ENCODE measurements around the gene CCDC34. TPM values are rescaled to one million over a fixed set of nuclear protein-coding genes. Genes with fewer than 3 reads are reported as not detected.

Gene CCDC34
- total RNA-seq, 2 donors from 2014 or later, result 19.7 to 20.8 TPM

DNA sequence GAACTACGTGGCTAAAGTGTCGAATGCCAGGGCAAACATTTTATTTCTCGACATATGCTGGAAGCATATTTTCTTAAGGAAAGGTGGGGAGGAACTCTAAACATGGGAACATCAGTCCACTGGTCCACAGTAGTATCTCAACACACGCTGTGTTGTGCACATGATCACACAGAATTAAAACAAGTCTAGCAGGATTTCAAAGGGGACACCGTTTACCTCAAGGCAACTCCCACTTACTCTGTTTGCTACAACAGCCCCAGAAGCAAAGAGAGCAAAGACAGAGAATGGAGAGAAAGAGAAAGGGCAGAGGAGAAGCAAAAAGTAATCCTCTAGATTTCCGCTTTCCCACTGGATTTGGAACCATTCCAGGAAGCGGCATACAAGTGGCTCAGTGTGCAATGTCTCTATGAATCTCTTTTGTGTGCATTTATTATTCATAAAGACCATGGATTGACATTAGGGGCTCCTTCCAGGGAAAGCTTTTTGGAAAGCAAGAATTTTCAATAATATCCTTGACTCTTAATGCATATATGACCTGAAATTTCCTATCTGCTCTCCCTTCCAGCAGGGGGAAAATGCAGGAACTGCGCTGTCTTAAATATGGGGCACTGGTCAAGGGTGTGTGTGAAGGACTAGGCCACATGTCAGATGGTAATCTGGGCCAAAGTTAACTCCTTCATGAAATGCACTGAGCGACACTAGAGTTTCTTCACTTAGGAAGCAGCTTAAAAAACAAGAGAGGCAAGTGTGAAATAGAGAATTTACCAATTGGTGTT, 34.8 kb upstream of the CCDC34 start:
- Mint-ChIP-seq H3K9me3 (no peaks in the 10 kb centered on the region), H3K27ac (no peak overlapping the region), H3K36me3 (no peaks in the 10 kb centered on the region)
- DNase-seq (ENCODE audit: low spot score in 2 of 2) (no peak), ATAC-seq (no peak)

DNA sequence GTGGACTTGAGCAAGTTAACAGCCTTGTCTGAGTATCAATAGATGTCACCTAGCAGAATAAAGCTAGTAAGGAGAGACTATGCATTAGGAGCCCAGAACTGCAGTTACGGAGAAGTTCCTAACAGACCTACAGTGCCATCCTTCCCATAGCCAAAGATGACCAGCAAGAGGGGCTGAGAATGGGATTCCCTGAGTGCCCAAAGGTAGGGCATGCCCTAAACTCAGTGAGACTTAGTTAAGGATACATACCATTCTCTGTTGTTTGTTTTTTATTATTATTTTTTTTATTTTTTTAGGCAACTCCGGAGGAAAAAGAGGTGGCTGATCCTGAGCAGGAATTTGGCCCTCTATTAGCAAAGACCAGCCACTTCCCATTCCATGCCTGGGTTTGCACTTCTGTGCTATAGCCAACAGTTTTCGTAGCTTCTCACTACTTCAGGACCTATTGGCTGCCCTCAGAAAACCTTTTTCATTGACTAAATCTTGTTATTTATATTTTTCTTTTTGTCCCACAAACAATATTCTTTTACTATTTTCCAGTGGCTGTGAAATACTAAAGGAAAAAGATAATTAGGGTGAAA, 33.3 kb upstream of the CCDC34 start:
- no peak for ATAC-seq
- H3K36me3 Mint-ChIP-seq, result no peaks in the 10 kb centered on the region
- DNase-seq (ENCODE audit: low spot score in 2 of 2), result no peak
- no peak overlapping the region for H3K27ac Mint-ChIP-seq
- H3K9me3 Mint-ChIP-seq, result no peaks in the 10 kb centered on the region

DNA sequence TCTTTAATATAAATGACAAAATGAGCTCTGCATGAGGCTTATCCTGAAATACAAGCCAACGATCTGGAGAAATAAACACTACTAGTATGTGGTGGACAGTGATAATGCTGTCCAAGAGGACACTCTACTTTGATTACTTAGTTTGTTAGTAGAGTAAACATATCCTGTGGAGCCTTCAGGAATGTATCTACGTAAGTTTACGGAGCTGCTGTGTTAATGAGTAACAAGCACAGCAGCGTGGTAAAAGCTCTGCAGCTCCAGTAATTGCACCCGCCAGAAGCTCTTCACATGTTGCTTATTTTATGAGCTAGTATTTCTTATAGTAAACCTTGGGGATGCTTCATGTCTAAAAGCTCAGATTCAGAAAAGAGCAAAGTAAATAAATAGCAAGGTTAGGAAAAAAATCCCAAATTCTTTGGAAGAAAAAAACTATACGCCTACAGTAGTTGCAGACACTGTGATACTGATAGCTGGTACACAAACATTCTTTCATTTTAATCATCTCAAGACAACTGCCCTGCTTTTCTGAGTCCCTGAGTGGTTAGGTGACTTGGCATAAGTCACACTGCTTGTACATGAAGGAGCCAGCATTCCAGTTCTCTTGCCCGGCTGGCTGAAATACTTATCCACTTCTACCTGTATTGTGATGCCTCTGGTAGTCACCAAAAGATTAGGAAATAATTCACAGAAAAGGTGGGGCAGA, 32.7 kb upstream of the CCDC34 start:
- no peak overlapping the region for H3K27ac Mint-ChIP-seq
- H3K9me3 Mint-ChIP-seq, result no peaks in the 10 kb centered on the region
- ATAC-seq (no peak), DNase-seq (ENCODE audit: low spot score in 2 of 2) (no peak)
- H3K36me3 Mint-ChIP-seq, result no peaks in the 10 kb centered on the region

DNA sequence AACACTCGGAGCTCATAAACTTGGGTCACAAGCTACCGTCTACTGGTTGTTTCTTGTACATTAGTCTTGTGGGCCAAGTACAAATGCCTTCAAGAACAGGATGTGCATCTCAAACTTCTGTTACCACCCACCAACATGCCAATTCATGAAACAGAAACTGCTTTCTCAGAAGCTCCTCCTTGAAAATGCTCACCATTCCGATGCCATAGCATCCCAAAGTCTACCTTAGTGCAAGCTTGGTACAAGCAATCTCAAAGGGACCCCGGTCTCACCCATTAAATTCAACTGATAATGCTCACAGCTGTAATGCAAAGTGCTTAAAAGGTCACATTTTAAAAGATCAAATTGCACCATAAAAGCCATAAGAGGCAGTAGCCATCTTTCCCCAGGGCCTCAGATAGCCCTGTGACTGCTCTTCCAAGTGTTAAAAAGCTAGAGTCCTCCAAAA, 31.8 kb upstream of the CCDC34 start:
- H3K9me3 Mint-ChIP-seq, result no peaks in the 10 kb centered on the region
- no peaks in the 10 kb centered on the region for H3K36me3 Mint-ChIP-seq
- H3K27ac Mint-ChIP-seq, result no peak overlapping the region
- ATAC-seq (no peak), DNase-seq (ENCODE audit: low spot score in 2 of 2) (no peak)

DNA sequence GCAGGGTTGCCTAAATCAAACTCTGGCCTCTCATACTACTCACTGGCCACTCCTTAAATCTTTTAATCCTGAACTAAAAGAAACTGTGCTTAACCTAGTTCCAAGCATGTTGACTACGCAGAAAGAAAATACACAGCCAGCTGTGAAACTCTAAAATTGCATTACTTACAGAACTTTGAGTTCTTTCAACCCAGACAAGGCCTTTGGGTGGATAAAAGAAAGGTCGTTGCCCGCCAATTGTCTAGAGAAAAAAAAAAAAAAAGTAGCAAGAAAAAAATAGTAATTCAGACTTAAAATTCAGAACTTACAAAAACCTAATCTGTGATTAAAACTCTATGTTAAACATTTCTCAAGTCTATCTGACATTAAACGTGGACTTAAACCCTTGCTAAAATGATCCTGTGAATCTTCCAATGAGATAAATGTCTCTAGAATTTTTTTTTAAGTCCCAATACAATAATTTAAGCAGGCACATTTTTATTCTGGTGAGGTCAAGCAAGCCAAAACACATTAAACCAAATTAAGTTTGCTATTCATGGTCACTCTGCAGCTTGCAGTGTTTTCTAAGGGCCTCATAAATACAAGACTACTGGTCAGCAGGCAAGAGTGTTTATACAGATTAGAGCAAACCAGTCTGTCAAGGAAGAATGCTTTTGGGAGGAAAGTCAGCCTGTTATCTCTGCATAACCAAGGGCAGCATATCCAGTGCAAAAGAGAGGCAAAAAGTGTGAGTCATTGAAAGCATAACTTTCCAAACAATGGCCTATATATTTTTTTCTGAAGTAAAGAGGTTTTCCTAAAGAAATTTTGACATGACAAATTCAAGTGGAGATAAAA, 29.5 kb upstream of the CCDC34 start:
- no peak for DNase-seq (ENCODE audit: low spot score in 2 of 2)
- Mint-ChIP-seq H3K9me3 (no peaks in the 10 kb centered on the region), H3K27ac (no peak overlapping the region), H3K36me3 (no peaks in the 10 kb centered on the region)
- ATAC-seq, result no peak

DNA sequence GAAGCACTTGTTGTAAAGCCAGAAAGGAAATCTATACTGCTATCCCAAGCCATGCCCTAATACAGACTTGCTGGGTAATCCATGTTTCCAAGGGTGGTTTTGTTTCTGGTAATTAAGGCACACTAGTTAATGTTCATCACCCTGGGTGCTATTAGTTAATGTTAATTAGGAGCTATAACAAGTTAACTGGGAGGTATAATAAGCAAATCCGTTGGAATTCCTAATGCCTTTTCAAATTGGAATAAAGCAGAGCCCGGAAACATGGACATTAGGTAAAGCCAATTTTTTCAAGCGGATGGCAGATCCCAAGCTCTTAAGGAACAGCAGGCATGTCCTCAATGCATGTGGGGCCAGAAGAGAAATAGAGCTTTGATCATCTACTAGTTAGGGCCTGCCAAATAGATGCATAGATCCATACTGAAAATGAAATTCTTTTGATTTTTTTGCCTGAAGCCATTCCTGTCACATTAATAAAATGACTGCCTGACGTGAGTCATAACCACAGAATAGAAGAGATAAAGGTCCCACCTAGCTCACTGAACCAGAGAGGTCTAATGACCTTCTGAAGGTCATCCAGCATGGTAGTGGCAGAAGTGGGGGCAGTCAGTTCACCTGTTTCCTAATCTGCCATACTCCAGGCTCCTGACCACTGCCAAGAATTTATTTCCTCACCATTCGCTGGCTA, 28.5 kb upstream of the CCDC34 start:
- DNase-seq (ENCODE audit: low spot score in 2 of 2), result no peak
- Mint-ChIP-seq H3K9me3 (no peaks in the 10 kb centered on the region), H3K27ac (no peak overlapping the region), H3K36me3 (no peaks in the 10 kb centered on the region)
- no peak for ATAC-seq

DNA sequence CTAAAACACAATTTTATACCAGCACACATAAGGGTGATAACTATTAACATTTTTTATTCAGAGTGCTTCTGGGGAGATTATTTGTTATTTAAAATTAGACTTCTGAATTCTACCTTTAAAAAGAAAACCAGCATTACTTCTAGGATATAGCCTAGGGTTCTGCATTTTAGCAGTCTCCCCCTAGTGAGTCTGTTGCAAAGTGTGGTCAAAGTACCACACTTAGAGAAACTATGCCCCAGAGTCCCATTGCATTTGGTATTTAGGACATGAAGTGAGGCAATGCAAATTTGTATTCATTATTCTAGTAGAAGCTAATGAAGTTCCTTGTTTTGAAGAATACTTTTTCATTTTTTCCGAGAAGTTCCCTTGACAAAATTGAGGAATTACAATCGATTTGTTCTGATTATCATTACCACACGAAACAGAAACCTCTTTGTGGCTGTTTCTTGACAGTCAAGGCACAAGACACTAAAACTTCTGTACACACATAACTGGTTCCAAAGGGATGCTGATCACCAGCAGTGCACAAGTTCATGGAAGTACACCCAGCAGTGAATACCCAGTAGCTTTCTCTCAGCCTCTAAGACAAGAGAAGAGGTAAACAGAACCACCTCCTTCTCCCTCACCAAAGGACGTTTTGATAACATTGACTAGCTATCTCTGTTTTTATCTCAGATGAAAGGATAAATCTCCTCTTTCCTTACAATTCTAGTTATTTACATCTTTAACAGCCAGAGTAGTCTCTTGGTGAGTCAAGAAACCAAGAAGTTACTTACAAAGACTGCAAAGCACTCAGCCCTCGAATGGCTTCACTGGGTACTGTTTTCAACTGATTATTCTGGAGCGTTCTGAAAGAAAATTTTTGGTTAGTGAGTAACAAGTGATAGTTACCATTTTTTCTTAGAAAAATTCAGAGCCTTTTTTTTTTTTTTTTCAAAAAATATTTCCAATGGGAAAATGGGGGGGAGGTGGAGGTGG, 27.6 kb upstream of the CCDC34 start:
- Mint-ChIP-seq H3K27ac (no peak overlapping the region), H3K36me3 (no peaks in the 10 kb centered on the region), H3K9me3 (no peaks in the 10 kb centered on the region)
- DNase-seq (ENCODE audit: low spot score in 2 of 2), result no peak
- ATAC-seq, result no peak

DNA sequence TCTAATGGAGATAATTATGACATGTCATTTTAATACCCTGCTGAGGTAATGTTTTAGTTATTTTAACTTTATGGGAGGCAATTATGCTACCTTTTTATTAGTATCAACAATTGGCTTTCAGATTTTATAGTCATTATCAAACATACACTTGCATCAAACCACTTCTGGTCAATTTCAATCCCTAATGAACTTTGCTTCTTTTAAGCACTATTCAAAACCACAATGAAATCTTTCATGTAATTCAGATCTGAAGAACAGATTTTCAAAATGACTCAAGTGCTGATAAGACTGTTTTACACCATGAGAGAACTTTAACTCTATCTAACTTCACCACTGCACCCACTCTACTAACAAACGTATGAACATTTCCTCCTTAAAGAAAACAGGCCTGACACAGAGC, 25.9 kb upstream of the CCDC34 start:
- Mint-ChIP-seq H3K9me3 (no peaks in the 10 kb centered on the region), H3K36me3 (no peaks in the 10 kb centered on the region), H3K27ac (no peak overlapping the region)
- ATAC-seq, result peak in 1 of 2 donors; percentile 47
- no peak for DNase-seq (ENCODE audit: low spot score in 2 of 2)

DNA sequence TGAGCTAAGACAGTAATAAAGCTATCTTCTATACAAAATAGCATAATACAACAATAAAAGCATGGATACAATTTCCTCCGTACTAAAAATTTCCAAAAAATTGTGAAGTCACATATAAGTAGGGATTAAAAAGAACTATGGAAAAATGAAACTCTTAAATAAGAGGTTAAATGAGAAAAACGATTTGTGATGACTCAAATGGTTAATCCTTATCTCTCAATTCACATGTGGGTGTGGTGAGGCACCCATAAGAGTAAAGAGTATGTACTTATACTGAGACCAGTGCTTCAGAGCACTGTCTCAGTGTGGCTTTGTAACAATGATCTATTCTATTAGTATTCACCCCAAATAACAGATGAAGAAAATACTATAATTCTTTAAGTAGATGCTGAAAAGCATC, 25.0 kb upstream of the CCDC34 start:
- DNase-seq (ENCODE audit: low spot score in 2 of 2) (no peak), ATAC-seq (peak in 1 of 2 donors; percentile 73)
- H3K9me3 Mint-ChIP-seq, result no peaks in the 10 kb centered on the region
- no peak overlapping the region for H3K27ac Mint-ChIP-seq
- H3K36me3 Mint-ChIP-seq, result no peaks in the 10 kb centered on the region

DNA sequence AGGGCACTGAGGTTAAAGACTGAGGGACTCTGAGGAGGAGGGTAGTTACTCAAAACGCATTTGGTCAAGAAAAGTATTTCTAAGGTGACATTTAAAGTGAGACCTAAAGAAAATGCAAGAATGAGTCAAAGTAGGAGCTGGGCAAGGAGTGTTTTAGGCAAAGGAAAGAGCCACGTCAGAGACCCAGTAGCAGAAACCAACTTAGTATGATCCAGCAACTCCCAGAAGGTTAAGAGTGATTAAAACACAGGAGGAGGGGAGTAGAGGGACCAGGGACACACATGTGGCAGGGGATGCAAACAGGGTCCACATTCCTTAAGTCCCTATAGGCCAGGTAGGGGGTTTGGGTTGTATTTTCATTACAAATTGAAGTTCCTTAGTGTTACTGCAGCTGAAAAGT, 24.3 kb upstream of the CCDC34 start:
- DNase-seq (ENCODE audit: low spot score in 2 of 2) (no peak), ATAC-seq (peak in 1 of 2 donors; percentile 13)
- Mint-ChIP-seq H3K36me3 (no peaks in the 10 kb centered on the region), H3K9me3 (no peaks in the 10 kb centered on the region), H3K27ac (no peak overlapping the region)

DNA sequence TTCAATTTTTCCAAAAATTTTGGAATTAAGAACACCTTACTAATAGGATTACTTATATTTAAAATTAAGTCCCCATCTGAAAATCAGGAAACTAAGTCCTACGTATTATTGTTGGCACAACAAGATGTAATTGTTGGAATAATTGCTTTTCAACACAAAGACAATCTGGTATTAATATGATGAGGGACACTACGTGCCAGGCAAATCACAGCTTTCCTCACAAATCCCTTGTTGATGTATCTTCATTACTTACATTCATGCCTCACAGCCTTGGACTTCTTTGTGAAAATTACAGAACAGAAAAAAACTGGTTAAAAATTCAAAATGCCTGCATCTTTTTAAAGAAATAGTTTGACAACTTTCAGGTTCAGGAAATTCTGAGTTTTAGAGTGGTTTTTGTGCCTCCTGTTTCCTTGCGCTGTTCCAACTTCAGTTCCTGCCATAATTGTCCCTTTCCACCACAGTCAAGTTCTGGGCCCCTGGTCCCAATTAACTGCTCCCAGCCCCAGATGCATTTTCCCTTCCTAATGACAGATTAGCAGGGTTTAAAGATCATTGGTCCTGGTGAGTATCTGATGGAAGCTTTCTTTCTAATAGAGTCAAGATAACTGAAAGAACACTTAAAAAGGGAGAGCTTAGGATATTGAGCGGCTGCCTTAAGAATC, 23.3 kb upstream of the CCDC34 start:
- H3K27ac Mint-ChIP-seq, result no peak overlapping the region
- H3K9me3 Mint-ChIP-seq, result no peaks in the 10 kb centered on the region
- H3K36me3 Mint-ChIP-seq, result no peaks in the 10 kb centered on the region
- ATAC-seq, result no peak
- DNase-seq (ENCODE audit: low spot score in 2 of 2), result no peak

DNA sequence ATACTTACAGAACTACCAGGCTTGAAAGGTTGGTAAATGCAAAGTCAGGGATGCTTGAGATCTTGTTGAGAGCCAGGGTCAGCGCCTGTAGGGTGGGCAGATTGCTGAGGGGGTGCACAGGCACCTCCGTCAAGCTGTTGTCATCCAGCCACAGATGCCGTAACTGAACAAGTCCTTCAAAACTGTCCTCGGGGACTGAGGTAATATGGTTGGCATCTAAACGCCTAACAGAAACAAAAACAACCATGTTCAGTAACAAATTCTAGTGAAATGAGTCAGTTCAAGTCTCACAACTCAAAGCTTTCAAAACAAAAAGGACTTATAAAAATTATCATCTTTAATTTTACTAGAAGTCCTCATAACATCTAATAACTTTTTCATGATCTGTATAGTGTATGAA, 22.2 kb upstream of the CCDC34 start:
- ATAC-seq (no peak), DNase-seq (ENCODE audit: low spot score in 2 of 2) (no peak)
- Mint-ChIP-seq H3K36me3 (no peaks in the 10 kb centered on the region), H3K27ac (no peak overlapping the region), H3K9me3 (no peaks in the 10 kb centered on the region)

DNA sequence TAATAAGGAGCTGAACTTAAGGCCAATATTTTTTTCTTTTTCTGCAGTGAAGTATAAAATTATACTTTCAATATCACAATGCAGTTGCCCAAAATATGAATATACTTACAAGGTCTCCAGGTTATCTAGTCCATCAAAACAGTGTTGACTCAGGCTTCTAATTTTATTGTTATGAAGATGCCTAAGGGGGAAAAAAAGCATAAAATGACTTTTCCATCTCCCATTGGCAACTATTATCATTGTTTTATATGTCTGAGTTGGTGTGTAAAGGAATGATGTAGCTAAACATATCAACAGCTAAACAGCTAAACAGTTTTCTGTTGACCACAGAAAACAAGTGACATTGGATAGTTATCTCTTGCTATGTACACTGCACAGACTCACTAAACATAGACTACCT, 21.2 kb upstream of the CCDC34 start:
- Mint-ChIP-seq H3K27ac (no peak overlapping the region), H3K9me3 (no peaks in the 10 kb centered on the region), H3K36me3 (no peaks in the 10 kb centered on the region)
- no peak for ATAC-seq
- no peak for DNase-seq (ENCODE audit: low spot score in 2 of 2)

DNA sequence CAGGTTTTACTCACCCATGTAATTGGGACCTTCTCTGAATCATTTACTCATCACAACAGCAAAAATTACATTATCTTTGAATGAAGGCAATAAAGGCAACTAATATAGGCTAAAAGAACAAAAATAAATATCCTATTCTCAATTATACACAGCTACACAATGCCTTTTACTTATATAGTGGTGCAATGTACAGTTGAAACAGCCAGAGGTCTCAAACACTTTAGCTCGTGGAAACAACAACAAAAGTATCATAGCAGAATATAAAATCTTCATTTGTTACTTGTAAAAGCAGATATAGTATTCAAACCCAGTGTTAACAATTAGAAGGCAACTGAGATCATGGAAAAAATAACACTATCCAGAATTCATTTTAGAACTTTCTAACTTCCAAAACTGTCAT, 20.6 kb upstream of the CCDC34 start:
- H3K9me3 Mint-ChIP-seq, result no peaks in the 10 kb centered on the region
- DNase-seq (ENCODE audit: low spot score in 2 of 2) (no peak), ATAC-seq (no peak)
- H3K36me3 Mint-ChIP-seq, result no peaks in the 10 kb centered on the region
- no peak overlapping the region for H3K27ac Mint-ChIP-seq

DNA sequence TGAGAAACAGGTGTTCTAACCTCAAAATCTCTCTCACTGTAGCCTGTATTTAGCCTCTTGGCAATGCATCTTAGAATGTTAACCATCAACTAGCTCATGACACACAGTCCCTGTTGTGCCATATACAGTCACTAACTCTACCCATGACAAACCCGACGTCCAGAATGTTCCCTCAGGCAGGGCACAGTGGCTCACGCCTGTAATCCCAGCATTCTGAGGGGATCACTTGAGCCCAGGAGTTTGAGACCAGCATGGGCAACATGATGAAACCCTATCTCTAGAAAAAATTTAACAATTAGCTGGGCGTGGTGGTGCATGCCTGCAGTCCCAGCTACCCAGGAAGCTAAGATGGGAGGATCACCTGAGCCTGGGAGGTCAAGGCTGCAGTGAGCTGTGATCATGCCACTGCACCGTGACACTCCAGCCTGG, 18.2 kb upstream of the CCDC34 start:
- no peak for DNase-seq (ENCODE audit: low spot score in 2 of 2)
- Mint-ChIP-seq H3K36me3 (no peaks in the 10 kb centered on the region), H3K9me3 (no peaks in the 10 kb centered on the region), H3K27ac (no peak overlapping the region)
- ATAC-seq, result no peak
